Activated T-helper 1 cell treated with anti-CD3 and anti-CD28 coated beads, Interleukin-2, amount 50 U/mL, for 16 hours (primary cell): ENCODE results near the gene IPO9.

Source experiments
- DNase-seq, 2 donors: peaks; one replicate each; pipeline ENCODE4 v3.0.0-alpha.2; 2020; ENCODE audit warnings: low read depth in 1 of 2, low spot score in 1 of 2

The IPO9 gene

DNA sequence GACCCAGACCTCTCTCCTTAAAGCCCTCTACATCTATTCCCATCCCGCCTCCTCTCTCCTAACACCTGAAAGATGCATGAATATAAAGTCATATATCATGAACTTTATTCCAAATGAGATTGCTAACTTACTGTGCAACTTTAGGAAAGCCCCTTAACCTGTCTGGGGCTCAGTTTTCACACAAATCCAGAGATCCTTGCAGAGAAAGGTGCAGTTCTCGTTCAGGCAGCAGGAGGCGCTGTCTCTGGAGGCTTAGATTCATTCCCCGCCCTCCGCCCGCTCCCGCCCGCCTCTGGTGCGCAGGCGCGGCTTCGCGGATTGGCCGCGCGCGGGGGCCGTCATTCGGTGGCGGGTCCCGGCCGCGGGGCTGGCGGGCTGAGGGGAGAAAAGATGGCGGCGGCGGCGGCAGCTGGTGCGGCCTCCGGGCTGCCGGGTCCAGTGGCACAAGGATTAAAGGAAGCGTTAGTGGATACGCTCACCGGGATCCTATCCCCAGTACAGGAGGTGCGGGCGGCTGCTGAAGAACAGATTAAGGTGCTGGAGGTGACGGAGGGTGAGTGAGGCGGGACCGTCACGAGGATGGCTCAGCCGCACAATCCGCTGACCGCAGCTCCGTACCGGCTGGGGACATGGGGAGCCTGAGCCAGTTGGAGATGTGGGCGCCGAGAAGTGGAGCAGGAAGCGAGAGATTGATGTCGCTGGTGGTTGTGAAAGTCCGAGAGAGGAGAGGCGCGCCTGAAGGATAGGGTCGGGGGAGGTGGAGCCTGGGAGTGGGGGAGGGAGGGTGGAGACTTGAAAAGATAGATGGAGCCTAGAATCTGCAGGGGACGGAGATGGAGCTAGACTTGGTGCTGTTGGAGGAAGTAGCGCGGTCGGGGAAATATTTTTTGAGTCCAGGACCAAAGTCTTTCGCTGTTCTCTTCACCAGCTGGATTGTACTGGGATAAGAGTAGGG lies at the start of gene IPO9:
TSS of gene IPO9 (plus strand) at position 338 of the 955 bp plus-strand sequence. CDS start at position 391, 53 bp downstream.
- DNase-seq = peak; percentile 90 to 94

- no peak for DNase-seq
Observed at GRCh38 chr1:201779351-201779880, 49.5 kb upstream of the IPO9 start.

DNA sequence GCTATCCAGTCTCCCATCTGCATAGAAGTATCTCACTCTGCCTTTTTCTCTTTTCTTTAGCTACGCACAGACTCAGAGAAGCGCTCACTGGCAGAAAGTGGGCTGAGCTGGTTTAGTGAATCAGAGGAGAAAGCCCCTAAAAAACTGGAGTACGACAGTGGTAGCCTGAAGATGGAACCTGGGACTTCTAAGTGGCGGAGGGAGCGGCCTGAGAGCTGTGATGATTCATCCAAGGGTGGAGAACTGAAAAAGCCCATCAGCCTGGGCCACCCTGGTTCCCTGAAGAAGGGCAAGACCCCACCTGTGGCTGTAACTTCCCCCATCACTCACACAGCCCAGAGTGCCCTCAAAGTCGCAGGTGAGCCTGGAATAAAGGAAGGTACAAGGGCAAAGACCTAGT lies 48.0 kb upstream of the IPO9 start:
- no peak for DNase-seq

DNA sequence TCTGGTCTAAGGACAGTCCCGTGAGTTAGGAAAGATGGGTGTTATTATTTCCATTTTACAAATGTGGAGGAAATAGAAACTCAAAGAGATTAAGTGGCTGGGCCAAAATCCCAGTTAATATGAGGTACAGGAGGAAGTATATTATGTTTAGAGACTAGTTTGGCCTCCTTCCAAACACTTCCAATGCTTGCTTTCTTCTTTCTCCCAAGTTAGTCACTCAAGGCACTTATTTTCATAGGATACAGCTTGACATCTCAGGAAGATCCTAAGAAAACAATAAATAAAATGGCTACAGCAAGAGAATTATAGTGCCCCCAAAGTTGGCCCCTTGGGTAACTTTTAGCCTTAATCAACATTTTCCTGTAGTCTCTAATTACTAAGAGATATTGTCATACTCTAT lies 47.5 kb upstream of the IPO9 start:
- DNase-seq = no peak

- DNase-seq = no peak
Observed at GRCh38 chr1:201782353-201782752, 46.6 kb upstream of the IPO9 start.

- DNase-seq = no peak
Observed at GRCh38 chr1:201783058-201783457, 45.9 kb upstream of the IPO9 start.

GRCh38 chr1:201783572-201783971 lies 45.4 kb upstream of the IPO9 start:
- DNase-seq = no peak

DNA sequence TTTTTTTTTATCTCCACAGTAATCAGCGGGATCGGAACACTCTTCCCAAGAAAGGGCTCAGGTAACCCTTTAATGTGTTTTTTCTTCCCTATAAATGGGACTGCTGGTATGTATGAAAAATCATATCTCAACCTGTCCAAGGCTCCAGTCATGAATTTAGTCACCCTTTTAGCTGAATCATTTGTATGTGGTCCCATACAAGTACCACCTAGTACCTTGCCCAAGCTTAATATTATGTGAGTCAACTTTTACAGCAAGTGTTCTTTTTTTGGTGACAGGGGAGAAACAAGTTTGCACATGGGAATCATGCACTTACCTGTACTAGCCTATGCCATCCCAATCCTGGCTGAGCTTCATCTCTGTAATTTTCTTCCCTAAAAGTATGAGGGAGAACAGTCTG lies 43.7 kb upstream of the IPO9 start:
- no peak for DNase-seq

DNA sequence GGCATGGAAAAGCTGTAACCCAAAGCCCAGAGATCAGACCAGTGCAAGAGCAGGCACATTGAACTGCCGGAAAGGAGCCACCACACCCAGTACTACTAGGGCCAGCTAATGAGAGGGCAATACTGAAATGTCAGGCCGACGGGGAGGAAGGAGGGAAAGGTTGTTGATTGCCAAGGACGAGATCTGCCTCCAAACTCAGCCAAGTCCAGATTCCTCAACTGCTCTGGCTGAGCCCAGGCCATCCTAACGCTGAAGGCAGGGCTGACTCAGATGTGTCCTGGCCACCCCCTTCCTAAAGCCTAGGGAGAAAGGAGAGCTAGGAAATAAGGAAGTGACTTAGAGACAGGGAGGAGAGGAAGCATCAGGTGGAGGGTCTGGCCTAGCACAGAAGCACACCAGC lies 42.1 kb upstream of the IPO9 start:
- DNase-seq = no peak

- no peak for DNase-seq
Observed at GRCh38 chr1:201788296-201788695, 40.7 kb upstream of the IPO9 start.

DNA sequence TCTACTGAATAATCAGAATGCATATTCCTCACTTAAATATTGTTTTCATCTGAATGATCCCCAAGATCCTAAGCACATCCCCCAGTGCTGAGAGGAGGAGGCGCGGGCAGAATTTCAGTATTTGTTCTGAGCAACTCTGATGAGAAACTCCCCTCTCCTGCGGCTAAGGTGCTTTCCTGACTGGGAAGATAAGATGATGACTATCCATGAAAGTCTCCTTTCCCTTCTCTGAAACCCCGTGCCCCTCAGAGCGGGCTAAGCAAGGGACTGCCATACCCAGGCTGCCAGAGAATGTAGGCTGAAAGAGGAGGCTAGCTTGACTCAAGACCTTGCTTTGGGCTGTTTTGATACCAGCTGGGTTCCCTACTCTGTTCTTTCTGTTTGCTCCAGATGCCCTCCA lies 39.7 kb upstream of the IPO9 start:
- DNase-seq = no peak

DNA sequence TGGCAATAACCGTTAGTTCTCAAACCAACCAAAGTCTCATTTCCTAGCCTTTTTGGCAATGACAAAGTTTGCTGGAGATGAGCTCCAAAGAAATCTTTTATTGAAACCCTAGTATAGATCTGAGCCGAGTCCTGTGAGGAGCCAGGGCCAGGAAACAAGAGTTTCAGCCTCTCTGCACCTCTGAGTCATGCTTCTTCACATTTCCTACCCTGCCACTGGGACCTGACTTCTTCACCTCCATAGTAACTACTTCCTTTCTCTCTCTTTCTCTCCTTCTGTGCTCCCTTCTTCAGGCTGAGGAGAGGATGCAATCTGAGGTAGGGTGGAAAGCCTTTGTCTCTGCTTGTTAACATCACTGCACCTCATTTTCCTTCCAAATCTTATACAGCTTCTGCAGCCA lies 38.7 kb upstream of the IPO9 start:
- no peak for DNase-seq

DNA sequence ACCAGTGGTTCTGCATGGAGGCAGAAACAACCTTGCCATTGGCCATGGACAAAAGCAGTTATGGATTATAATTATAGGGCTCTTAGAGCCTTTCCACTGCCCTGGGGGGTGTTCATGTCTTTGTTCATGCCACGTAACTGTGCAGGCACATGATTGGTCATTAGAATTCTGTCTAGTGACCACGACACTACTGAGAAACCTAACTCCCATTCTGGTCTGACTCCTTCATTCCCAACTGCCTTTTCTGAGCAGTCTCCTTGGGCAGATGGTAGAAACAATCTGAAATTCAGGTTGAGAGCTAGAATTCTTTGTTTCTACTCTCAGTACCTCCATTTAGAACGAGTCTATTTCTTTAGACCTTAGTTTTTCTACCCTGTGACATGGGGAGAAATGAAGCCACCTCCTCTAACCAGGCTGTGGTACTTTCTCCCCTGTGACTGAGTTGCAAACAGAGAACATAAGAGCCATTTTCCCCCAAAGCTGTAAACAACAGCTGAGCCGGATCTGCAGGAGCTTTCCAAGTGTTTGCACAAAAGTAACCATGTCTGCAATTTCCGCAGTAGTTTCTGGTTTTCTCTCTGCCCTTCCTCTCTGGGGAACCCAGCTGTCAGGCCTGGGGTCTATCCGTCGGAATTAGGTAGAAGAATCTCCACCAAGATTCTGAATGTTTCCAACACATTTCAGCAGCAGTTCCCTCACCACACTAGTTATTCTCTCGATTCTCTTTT lies 37.7 kb upstream of the IPO9 start:
- DNase-seq = no peak

DNA sequence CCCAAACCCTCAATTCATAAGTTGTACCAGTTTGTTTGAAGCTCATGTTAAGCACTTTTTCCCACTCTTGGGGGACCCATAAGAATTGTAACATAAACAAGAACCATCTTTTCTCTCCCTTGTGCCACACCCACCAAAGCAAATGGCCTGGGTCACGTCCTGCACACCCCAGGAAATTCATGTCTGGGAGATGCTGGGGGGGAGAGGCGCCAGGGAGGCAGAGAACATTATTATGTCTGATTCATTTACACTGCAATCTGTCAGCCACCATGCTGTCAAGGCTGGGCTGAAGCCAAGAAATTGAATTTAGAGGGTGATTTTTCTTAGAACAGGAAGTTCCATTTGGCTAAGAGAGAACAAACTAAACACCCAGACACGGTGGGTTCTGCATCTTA lies 37.2 kb upstream of the IPO9 start:
- no peak for DNase-seq

DNA sequence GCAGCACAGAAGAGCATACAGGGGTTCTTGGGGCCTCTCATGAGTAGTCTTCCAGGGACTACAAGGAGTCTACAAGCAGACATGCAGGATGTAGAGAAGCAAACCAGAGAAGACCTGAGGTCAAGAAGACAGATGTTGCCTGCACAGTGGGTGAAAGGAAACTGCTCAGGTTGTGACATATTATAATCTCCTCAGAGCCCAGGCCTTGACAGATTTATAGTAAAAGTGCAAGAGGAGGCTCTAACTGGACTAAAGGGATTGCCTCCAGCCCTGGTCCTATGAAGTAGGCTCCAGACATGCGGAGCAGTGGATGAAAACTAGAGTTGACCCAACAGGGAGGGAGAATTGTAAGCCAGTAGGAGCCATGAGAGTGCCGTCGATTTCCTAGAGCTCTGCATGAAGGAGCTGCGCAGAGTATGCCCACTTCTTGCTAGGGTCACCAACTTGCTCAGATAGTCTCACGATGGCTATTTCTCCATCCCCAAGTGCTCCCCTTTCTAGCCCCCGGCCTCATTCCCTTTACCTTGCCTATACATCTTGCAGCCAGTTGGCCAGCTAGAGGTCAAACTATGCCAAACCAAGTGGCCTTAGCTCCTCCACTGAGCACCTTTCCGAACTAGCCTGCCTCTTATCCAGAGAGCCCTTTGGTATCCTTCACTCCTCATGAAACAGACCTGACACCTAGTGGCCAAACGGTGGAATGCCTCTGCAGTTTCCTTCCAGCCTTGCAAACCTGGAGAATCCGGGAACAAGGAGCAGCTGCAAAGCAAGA lies 36.2 kb upstream of the IPO9 start:
- DNase-seq = peak in 1 of 2 donors; percentile 9

DNA sequence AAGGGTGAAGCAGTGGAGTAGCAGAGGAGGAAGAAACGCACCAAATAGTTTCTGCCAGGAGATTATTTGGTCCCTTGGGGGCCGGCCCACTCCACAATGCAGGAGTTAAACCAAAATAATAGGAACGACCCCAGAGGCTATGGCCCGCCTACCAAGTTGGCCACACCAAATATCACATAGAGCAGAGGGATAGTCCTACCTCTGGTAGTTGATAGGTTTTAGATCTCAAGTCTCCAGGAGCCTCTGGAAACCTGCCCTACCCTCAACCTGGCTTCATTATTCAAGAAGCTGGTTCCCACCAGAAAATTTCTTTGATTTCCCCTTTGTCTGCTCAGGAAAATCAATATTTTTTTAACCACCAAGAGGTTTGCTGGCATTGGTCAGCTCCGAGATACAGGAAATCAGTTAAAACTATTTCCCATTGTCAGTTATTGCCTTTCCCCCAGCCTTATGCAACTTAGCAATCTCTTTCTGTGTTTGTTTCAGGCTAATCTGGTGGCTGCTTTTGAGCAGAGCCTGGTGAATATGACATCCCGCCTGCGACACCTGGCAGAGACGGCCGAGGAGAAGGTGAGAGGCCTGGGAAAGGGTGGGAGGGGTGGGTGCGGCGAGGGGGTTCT lies 35.5 kb upstream of the IPO9 start:
- DNase-seq = no peak

- no peak for DNase-seq
Observed at GRCh38 chr1:201795066-201795465, 33.9 kb upstream of the IPO9 start.

GRCh38 chr1:201800246-201800645 lies 28.7 kb upstream of the IPO9 start:
- no peak for DNase-seq

- no peak for DNase-seq
Observed at GRCh38 chr1:201806801-201807200, 22.2 kb upstream of the IPO9 start.

- DNase-seq = no peak
Observed at GRCh38 chr1:201807958-201808632, 20.9 kb upstream of the IPO9 start.
